D721Med (cell line): ENCODE measurements around the gene XXYLT1.

Experiments used
- DNase-seq: peaks from one replicate; pipeline ENCODE4 v3.0.0; 2011; ENCODE audit warnings: low spot score; ENCODE audit not compliant: insufficient read length
- FAIRE-seq: peaks from 2 replicates; lab custom pipeline; 2011; peaks lifted over from hg19 to GRCh38; lab: Jason Lieb, UNC
- TF ChIP-seq, protein P1 (sequence below): IDR thresholded peaks from 2 replicates; pipeline ENCODE4 v1.5.1; 2012; ENCODE audit warnings: mild to moderate bottlenecking, control low read depth; ENCODE audit not compliant: insufficient read depth; ENCODE audit errors: missing control alignments

XXYLT1 gene

DNA sequence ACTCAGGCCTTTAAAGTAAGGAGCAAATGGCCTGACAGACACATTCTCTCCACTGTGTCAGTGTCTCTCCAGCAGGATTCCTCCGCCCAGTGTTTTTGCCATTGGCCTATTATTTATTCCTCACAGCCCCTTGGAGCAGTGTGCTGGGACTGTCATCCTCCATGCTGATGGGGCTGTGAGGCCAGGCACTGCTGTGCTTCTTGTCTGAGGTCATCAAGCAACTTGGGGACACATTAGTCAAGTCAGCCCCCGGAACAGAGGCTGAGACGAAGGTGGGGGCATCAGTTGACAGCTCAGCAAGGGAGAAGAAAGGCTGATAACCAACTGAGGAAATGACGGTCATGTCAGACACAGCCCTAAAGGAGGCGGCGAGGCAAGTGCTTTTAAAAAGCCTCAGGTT, 67.4 kb downstream of the XXYLT1 start:
- no peak for DNase-seq
- no peak for FAIRE-seq
- TF ChIP-seq, protein P1, sequence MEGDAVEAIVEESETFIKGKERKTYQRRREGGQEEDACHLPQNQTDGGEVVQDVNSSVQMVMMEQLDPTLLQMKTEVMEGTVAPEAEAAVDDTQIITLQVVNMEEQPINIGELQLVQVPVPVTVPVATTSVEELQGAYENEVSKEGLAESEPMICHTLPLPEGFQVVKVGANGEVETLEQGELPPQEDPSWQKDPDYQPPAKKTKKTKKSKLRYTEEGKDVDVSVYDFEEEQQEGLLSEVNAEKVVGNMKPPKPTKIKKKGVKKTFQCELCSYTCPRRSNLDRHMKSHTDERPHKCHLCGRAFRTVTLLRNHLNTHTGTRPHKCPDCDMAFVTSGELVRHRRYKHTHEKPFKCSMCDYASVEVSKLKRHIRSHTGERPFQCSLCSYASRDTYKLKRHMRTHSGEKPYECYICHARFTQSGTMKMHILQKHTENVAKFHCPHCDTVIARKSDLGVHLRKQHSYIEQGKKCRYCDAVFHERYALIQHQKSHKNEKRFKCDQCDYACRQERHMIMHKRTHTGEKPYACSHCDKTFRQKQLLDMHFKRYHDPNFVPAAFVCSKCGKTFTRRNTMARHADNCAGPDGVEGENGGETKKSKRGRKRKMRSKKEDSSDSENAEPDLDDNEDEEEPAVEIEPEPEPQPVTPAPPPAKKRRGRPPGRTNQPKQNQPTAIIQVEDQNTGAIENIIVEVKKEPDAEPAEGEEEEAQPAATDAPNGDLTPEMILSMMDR = no peak

DNA sequence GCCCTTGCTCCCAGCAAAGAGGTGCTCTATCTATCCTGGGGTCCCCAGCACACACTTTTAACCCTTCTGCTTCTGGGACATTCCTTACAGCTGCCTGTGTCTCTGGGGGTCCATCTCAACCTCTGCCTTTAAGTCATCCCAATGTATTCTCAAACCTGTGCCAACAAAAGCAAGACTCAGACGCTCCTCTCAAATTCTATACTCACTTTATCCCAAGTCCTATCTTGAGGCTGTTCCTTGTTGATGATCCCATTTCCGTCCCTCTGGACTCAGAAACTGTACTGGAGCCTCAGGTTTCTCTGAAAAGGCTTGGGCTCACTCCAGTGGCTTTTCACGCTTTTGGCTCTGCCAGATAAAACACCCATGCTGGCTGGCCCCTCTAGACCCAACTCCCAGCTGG, 69.7 kb downstream of the XXYLT1 start:
- FAIRE-seq (no peak), DNase-seq (no peak)
- TF ChIP-seq, protein P1 = no peak

DNA sequence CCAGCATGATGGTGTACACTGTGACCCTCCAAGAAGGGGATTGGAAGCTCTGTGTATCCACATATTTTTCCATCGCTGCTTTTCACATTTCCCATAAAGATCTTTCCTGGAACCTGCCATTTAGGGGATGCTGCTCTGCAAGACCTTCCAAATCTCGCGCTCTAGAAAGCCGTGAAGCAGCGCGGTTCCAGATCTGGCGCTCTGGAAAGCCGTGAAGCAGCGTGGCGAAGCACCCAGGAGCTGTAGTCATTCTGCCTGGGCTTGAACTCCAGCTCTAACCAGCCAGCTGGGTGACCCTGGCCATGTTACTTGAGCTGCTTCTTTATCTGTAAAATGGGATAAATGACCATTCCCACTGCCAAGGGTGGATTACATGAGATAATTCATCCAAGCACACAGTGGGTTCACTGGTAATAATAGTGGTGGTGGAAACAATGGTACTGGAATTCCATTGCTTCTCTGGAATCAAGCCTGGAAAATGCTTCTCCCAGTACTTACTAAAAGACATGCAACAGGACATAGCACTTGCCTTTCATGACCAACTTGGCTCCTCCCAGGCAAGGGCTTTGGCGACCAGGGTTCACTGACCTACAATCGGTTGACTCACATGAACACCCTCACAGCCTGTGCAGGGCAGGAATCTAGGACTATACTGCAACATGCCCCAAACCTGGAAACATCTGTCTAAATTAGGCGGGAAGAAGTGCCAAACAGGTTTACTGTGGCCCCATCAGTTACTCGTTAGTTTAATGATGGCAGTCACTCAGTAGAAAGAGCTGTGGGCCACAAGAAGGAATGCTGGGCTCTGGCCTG, 70.7 kb downstream of the XXYLT1 start:
- TF ChIP-seq, protein P1 = no peak
- DNase-seq (no peak), FAIRE-seq (no peak)

DNA sequence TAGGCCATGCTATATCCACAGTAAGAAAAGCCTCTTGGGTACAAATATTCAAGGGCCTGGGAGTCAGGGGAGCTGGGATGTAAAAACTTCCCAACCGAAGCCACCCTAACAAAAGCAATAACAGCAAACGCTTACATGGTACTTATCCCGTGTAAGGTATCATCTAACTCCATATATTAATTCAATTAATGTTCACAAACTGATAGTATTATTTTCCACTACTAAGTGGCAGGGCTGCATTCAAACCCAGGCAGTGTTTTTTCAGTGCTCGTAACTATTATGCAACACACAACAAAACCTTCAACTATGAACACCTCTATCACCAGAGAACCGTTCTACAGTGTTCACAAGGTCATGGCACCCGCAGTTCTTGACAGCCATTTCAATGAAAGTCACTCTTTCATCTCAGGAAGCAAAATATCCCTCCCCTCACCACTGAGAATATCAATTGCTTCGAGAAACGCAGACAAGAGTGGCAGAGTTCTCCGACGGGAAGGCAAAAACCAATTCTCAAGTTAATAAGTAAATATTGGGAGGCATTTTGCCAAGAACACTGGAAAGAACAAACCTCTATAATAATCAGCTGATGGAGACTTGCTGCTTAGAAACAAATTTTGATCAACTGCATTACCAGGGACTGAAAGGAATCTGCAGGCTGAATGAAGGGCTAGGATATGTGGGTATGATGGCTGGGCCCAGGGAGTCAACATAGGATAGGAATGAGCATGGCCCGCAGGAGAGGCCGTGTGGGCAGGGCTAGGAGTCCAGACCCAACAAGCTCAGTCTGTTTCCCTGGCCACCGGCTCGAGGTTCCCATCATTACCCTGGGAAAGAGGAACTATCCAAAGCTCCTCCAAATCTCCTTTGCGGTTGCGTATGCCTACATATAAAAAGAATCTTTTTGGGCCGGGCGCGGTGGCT, 72.3 kb downstream of the XXYLT1 start:
- no peak for DNase-seq

DNA sequence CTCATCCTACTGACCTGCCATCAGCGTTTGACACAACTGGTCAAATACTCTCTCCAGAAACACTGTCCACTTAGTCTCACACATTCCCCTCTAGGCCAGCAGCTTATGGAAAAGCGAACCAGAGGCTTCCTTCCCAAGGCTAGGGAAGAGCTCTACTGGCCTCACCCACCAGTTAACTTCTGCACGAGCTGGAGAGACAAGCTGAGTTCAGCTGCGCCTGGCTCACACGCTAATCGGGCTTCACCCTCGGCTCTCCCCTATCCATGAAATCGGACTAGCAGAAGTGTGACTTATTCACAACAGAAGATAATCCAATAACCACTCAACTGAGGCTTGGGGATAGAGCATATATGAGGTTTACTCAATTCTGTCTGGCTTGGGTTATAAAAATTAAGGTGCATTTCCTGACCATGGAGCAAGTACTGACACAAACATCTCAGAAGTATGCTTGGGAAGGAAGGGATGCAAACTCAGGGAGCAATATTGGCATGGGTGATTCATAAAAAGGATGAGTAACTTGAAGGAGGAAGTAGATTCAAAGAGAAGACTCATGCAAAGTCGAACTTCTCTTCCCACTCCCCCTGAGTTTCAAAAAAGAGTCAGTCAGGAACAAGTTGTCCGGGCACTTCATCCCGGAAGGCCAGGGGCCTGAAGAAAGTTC, 73.1 kb downstream of the XXYLT1 start:
- TF ChIP-seq, protein P1 = no peak
- FAIRE-seq = no peak
- DNase-seq = no peak

More for the DNA sequence above, 72.3 kb downstream of the XXYLT1 start:
- FAIRE-seq = no peak
- TF ChIP-seq, protein P1 = no peak

DNA sequence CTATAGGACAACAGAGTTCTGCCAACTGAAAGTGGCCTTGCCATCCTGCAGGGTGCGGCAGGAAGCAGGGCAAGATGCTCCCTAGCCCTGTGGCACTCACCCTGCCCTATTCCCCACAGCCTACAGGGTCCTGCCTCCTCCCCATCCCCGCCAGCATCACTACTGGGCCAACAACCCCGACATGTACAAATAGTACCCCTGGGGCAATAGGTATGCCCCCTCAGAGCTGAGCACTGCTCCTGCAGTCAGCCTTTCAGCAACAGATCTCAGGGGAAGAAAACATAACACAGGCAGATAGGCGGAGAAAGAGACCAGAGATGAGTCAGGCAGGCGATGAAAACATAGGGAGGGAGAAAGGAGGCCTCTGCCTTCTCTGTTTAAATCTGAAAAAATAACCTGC, 74.7 kb downstream of the XXYLT1 start:
- FAIRE-seq (no peak), DNase-seq (no peak)
- TF ChIP-seq, protein P1 = no peak
